NT2/D1 (cell line): Measurements from ENCODE around the gene CDK3.

Experiments
- DNase-seq: peaks from one replicate; pipeline ENCODE4 v3.0.0-alpha.2; 2011; ENCODE audit warnings: low read depth, low spot score
- H3K27me3 ChIP-seq: 2 replicates; pipeline ENCODE4 v1.6.0; 2011; ENCODE audit warnings: mild to moderate bottlenecking; ENCODE audit not compliant: insufficient read length, insufficient read depth
- H3K36me3 ChIP-seq: 2 replicates; pipeline ENCODE4 v1.6.1; 2011; ENCODE audit warnings: mild to moderate bottlenecking, low read length, mixed read lengths; ENCODE audit not compliant: insufficient read depth, insufficient read length
- H3K4me1 ChIP-seq: 2 replicates; pipeline ENCODE4 v1.5.1; 2011; ENCODE audit not compliant: insufficient read depth, insufficient read length
- H3K4me3 ChIP-seq: 2 replicates; pipeline ENCODE4 v1.5.1; 2011; ENCODE audit warnings: low read depth; ENCODE audit not compliant: insufficient read length
- H3K9ac ChIP-seq: 2 replicates; pipeline ENCODE4 v1.6.0; 2011; ENCODE audit warnings: low read depth; ENCODE audit not compliant: insufficient read length
- H3K9me3 ChIP-seq: 2 replicates; pipeline ENCODE4 v1.5.1; 2011; ENCODE audit warnings: mild to moderate bottlenecking, low read length; ENCODE audit not compliant: insufficient read depth
- SUZ12 ChIP-seq: IDR thresholded peaks from 2 replicates; pipeline ENCODE4 v1.6.1; 2011; ENCODE audit not compliant: insufficient read length, insufficient read depth; ENCODE audit errors: extremely low read depth
- YY1 ChIP-seq: IDR thresholded peaks from 2 replicates; pipeline ENCODE4 v1.6.1; 2011; ENCODE audit not compliant: insufficient read length, insufficient read depth
- ZNF274 ChIP-seq: IDR thresholded peaks from 2 replicates; pipeline ENCODE4 v1.6.1; 2011; ENCODE audit warnings: mild to moderate bottlenecking, low read depth, low read length

The CDK3 gene

DNA sequence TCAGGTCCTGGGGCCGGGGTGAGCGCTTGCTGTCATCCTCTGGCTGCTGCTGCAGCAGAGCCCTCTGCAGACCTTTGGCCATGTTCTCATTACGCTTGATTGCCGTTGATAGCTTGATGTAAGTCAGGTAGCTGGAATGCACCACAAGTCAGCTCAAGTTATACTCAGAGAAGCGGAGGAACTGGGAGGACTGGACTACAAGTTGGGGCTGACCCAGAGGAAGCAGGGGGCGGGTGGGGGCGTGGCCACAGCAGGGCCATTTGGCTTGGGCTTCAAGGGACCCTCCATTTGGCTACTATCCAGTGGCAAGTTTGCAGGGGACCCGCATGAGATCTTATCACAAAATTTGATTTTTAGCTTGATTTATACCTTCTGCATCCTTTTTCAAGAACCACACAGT is 45.4 kb downstream of the CDK3 start:
- DNase-seq, result no peak

DNA sequence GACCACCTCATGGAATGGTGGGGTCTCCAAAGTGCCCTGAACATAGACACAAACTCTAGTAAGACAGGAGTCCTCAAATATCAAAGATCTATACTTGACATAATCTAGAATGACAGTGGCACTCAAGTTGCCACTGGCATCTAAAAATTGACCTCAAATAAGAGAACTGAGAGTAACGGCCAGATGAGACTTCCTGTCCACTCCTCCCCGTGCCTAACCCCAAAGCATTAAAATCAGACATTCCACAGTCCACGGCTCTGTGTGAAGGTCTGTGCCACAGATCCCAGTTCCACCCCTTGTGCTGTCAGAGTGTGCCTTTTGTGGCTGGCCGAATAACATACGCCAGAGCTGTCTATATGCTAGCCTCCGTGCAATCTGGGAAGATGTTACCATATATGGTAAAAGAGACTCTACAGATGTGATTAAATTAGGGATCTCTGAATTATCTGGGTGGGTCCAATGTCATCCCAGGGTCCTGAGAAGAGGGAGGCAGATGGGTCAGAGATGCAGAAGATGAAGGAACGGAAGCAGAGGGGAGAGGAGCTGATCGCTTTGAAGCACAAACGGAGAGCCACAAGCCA is 47.5 kb downstream of the CDK3 start:
- no peak for TF ChIP-seq ZNF274
- no peak for TF ChIP-seq SUZ12
- TF ChIP-seq YY1, result no peak
- H3K4me3 ChIP-seq, result no peak overlapping the region
- H3K4me1 ChIP-seq, result peaks cover 5% of the 10 kb centered on the region
- peaks cover 91% of the 10 kb centered on the region for H3K36me3 ChIP-seq
- no peak for DNase-seq
- no peaks in the 10 kb centered on the region for H3K27me3 ChIP-seq
- H3K9me3 ChIP-seq, result no peaks in the 10 kb centered on the region
- no peak overlapping the region for H3K9ac ChIP-seq

More for the DNA sequence above, 45.4 kb downstream of the CDK3 start:
- Histone ChIP-seq H3K27me3 (no peaks in the 10 kb centered on the region), H3K36me3 (peaks cover 96% of the 10 kb centered on the region), H3K4me3 (no peak overlapping the region), H3K9me3 (no peaks in the 10 kb centered on the region), H3K9ac (no peak overlapping the region), H3K4me1 (peaks cover 9% of the 10 kb centered on the region)
- TF ChIP-seq SUZ12 (no peak), ZNF274 (no peak), YY1 (no peak)

DNA sequence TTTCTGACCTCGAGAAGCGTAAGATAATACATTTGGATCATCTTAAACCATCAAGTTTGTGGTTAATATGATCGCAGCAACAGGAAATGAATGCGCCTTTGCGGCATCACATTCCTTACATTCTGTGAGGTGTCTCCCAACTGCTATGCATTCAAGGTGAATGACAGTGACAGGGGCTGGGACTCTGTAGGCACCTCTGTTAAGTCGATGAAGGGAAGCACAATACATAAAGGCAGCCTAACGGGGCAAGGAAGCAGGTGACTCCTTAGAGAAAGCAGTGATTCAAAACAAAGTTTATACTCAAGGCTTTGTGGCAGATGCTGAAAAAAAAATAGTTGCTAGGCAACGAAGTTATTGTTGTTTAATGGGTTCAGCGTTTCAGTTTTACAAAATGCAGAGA is 48.1 kb downstream of the CDK3 start:
- peaks cover 5% of the 10 kb centered on the region for H3K4me1 ChIP-seq
- no peaks in the 10 kb centered on the region for H3K27me3 ChIP-seq
- H3K9me3 ChIP-seq, result no peaks in the 10 kb centered on the region
- DNase-seq, result no peak
- H3K36me3 ChIP-seq, result peaks cover 90% of the 10 kb centered on the region
- H3K9ac ChIP-seq, result no peak overlapping the region
- no peak for TF ChIP-seq SUZ12
- no peak for TF ChIP-seq ZNF274
- no peak overlapping the region for H3K4me3 ChIP-seq

DNA sequence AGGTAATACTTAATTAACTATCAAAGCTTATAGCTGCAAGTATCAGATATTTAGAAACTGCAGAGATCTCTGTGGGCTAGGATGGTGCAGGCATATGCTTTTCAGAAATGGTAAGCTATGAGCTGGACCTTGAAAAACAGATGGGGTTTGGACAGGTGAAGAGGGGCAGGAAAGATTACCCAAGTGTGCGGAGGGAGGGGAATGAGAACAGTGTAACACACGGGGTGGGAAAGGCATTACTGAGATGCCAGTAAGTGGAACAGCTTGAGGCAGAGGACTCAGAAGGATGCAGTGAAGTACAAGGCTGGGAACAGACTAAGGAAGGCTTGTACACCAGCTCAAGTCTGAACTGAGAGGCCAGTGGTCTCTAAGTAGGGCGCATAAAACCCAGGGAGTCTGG is 48.6 kb downstream of the CDK3 start:
- H3K36me3 ChIP-seq, result peaks cover 90% of the 10 kb centered on the region
- H3K4me1 ChIP-seq, result peaks cover 5% of the 10 kb centered on the region
- DNase-seq, result no peak
- no peak overlapping the region for H3K9ac ChIP-seq
- H3K27me3 ChIP-seq, result no peaks in the 10 kb centered on the region
- no peak overlapping the region for H3K4me3 ChIP-seq
- no peaks in the 10 kb centered on the region for H3K9me3 ChIP-seq
- TF ChIP-seq SUZ12, result no peak
- TF ChIP-seq YY1, result no peak
- TF ChIP-seq ZNF274, result no peak

DNA sequence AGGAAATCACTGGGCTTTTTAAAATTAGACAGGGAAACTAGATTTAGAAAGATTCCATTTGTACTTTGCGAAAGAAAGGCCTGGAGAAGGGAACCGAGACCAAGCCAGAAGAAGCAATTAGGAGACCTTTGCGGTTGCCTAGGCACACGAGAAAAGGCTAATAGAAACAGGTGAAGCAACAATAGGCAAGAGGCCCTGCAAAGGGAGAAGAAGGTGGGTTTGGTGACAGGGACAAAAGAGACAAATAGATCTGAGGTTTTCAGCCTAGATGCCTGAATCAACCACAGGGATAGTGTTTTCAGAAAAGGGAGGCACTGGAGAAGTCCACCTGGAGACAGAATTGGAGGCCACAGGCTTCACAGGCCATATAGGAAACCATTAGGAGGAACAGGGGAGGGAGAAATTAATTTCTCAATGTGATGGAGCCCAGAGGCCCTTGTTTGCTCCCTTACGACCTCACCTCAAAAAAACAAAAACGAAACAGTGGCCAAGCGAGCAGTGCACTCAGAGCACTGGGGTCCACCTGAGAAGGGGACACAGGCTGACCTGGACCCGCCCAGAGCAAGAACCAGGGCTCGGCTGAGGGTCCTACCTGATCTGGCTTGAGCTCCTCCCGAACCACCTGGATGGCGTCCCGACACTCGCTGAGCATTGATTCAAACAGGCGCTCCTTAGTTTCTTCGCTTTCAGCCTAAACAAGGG is 49.3 kb downstream of the CDK3 start:
- no peak for DNase-seq
- no peaks in the 10 kb centered on the region for H3K9me3 ChIP-seq
- TF ChIP-seq SUZ12, result no peak
- TF ChIP-seq ZNF274, result no peak
- TF ChIP-seq YY1, result no peak
- no peak overlapping the region for H3K4me3 ChIP-seq
- H3K36me3 ChIP-seq, result peaks cover 86% of the 10 kb centered on the region
- peaks cover 5% of the 10 kb centered on the region for H3K4me1 ChIP-seq
- H3K9ac ChIP-seq, result no peak overlapping the region
- no peaks in the 10 kb centered on the region for H3K27me3 ChIP-seq

DNA sequence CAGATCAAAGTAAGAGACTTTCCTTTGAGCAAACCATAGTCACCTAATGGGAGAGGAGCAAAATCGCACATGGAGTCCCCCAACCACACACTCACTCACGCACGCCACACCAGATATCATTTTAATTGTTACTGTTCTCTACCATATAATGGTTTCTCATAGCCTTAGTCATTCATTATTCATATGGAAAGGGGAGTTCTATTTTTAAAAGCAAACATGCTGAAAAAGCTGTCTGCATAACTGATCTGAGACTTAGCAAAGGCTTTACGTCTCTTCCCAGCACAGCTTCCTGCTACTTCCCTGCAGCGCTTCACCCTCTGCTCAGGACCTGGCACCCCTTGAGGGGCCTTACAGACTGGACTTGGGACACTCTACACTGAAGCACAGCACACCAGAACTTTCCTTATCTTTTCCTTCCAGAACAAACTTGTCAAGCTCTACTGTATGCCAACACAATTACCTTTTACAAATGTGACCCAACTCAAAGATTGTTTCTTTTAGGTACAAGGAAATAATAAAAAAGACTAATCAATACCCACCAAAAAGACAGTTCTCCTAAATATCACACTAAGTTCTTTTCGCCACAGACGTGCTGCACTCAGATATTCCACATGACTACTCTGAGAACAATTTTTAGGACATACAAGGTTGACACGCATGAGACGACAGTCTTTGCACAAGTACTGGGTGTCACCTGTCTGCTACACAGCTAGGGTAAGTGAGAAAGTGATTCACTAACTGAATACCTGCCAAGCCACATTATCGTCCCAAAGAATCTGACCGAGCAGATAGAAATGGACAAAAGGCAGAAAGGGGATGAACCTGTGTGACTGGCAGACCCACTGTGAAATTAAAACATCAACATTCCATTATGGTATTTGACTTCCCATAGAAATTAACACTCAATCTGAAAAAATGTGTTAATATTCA is 50.1 kb downstream of the CDK3 start:
- Histone ChIP-seq H3K27me3 (no peaks in the 10 kb centered on the region), H3K4me3 (no peak overlapping the region), H3K9ac (no peak overlapping the region), H3K9me3 (no peaks in the 10 kb centered on the region), H3K4me1 (peaks cover 5% of the 10 kb centered on the region), H3K36me3 (peaks cover 80% of the 10 kb centered on the region)
- DNase-seq, result no peak
- TF ChIP-seq SUZ12 (no peak), YY1 (no peak), ZNF274 (no peak)

DNA sequence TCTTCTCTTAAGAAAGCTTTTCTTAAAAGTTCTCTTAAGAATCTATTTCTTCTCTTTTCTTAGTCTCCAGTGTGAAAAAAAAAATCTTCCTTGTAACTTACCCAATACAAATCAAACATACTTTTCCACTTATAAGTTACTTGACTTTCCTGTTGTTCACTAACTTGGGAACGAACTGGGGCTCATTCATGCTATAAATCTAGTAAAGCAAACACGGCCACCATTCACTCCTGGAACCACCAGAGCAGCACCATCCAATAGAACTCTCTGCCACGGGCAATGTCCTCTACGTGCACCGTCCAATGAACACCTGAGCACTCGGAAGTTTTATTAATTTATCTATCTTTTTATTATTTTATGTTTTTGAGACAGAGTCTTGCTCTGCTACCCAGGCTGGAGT is 50.9 kb downstream of the CDK3 start:
- peaks cover 80% of the 10 kb centered on the region for H3K36me3 ChIP-seq
- no peaks in the 10 kb centered on the region for H3K9me3 ChIP-seq
- H3K27me3 ChIP-seq, result no peaks in the 10 kb centered on the region
- no peak for TF ChIP-seq SUZ12
- TF ChIP-seq ZNF274, result no peak
- TF ChIP-seq YY1, result no peak
- no peak for DNase-seq
- peaks cover 5% of the 10 kb centered on the region for H3K4me1 ChIP-seq
- no peak overlapping the region for H3K4me3 ChIP-seq
- no peak overlapping the region for H3K9ac ChIP-seq
